GM18499 (cell line): ENCODE data around the gene FBXO34.
"Not testable (repeated sequence)": the region's sequence is repeated elsewhere in the genome, so short reads cannot be mapped to it uniquely, and the experiment has no call there.

Experiments used
- ATAC-seq: cut with Tn5 transposase; IDR thresholded peaks from one replicate; pipeline ENCODE4 v1.9.1; 2021; ENCODE audit warnings: moderate number of reproducible peaks; ENCODE audit not compliant: insufficient read depth, unreplicated experiment

The FBXO34 gene

DNA sequence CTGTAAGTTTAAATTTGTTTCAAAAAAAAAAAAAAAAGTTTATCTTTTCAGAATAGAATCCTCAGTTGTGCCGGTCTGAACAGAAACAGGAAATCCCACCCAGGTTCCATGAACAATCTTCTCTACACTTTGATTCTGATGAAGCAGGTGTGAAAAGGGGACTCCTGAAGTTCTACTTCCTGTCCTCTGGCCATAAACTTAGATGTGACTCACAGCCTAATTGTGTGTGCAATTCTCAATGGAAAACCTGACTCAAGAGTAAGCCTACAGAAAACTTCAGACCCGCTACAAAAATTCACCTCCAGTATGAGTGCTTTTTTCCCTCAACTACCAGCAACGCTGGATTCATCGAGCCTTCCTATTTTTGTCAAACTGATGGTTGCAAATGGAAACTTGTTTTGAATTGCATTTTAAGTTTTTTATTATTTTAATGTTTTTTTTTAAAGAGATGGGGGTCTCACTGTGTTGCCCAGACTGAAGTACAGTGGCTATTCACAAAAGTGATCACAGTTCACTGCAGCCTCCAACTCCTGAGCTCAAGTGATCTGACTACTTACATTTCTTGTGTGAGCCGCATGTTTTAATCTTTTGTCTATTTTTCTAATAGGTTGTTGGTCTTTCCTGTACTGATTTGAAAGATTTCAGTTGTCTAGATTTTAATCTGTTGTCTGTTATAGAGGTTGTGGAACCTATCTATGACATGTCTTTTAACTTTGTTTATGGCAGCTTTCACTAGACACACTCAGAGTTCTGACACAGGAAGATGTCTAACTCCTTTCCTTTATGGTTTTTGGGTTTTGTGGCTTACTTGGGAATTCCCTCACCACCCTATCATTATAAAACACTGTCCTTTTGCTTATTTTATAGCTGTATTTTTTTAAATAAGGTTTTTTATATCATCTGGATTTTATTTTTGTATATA, 102.8 kb downstream of the FBXO34 start:
- no peak for ATAC-seq

- ATAC-seq, result no peak
These were observed 103.5 kb downstream of the FBXO34 start for GRCh38 chr14:55374771-55375170.

GRCh38 chr14:55377236-55377635, 106.0 kb downstream of the FBXO34 start:
- no peak for ATAC-seq

- ATAC-seq, result no peak
These were observed 109.8 kb downstream of the FBXO34 start for GRCh38 chr14:55381040-55381439.

DNA sequence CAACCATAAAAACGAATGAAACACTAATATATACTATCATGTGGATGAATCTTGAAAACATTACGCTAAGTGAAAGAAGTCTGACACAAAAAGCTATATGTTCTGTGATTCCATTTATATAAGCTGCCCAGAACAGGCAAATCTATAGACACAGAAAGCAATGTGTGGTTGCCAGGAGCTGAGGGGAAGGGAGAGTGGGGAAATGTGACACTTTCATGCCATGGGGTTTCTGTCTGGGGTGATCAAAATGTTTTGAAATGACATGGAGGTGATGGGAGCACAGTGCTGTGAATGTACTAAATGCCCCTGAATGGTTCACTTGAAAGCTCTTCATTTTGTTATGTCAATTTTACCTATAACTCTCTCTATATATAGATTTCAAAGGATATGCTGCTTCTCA, 110.3 kb downstream of the FBXO34 start:
- no peak for ATAC-seq

GRCh38 chr14:55382483-55382882, 111.3 kb downstream of the FBXO34 start:
- no peak for ATAC-seq

DNA sequence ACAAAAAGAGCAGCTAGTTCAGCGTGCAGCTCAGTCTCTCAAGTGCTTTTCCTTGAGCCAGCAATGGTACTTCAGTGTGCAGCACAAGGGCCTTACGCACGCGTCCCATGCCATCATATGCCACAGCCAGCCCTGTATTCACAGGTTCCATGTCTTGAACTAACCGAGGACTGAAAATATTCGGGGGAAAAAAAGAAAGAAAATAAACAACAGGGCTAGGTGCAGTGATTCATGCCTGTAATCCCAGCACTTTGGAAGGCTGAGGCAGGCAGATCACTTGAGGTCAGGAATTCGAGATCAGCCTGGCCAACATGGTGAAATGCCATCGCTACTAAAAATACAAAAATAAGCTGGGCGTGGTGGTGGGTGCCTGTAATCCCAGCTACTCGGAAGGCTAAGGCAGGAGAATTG, 111.8 kb downstream of the FBXO34 start:
- ATAC-seq, result not testable (repeated sequence)

DNA sequence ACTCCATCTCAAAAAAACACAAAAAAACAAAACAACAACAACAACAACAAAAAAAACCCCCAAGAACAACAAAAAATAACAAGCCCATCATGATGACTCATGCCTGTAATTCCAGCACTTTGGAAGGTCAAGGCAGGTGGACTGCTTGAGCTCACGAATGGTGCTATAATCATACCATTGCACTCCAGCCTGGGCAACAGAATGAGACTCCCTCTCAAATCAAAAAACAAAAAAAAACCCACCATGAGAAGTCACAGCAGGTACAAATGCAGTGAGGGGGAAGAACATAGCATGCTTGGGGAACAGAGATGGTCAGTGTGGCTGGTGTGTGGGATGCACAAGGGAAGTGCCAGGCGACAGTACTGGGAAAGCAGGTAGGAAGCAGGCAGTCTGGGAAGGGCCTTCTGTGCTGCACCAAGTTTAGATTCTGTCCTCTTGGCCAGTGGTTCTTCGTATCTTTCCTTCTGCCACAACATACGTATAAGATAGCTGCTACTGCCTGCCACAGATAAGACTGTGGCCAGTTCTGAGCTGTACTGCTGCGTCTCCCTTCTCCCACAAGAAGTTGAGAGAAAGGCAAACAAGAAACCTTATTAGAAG, 112.4 kb downstream of the FBXO34 start:
- no peak for ATAC-seq

- no peak for ATAC-seq
These were observed 113.3 kb downstream of the FBXO34 start for GRCh38 chr14:55384536-55384935.

DNA sequence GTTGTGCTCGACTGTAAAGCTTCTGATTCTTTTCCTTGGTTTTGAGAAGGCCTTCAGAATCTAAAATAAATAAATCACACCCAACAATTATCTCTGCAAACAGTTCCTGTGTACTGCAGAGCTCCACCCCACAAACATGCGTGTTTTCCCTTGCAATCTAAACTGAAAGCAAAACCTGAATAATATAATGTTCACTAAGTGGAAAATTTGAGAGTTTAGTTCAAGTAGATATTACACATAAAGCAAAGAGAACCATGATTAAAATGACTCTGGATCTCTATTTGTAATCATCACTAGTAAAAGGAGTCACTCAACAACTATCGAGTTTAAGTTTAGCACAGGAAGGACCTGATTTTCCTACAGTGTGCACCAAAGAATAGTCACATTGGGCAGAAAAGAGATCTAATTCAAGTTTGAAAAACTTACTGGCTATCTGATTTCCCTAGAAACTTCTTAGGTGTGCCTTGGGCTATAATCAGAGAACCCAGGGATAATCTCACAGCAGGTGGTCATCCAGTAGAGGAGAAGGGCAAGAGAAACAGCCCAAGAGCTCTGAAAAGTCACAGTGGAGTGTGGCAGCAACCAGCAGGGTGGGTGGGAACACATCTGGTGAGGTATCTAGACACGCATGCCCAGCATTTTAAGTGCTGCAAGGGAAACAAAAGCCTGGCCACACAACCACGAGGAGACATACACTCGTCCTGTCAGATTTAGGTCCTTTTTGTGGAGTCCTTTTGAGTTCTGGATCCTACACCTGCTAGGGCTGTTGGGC, 115.0 kb downstream of the FBXO34 start:
- no peak for ATAC-seq

GRCh38 chr14:55387121-55387520, 115.9 kb downstream of the FBXO34 start:
- no peak for ATAC-seq

- ATAC-seq, result no peak
These were observed 116.9 kb downstream of the FBXO34 start for GRCh38 chr14:55388160-55388559.

GRCh38 chr14:55389330-55389729, 118.1 kb downstream of the FBXO34 start:
- no peak for ATAC-seq

DNA sequence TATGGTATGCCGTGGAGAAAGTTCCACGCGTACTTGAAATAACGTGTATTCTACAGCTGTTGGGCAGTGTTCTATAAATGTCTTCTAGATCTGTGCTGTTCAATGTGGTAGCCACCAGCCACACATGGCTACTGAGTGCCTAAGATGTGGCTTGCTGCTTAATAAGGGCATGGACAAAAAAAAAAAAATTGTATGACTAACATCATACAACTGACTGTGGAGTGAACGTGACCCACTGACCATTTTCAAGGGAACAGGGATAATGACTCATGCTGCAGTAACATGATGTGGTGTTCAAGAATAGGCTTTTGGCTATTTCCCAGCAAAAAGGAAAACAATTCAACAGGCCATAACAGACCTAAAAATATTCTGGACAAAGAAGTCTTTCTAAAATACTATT, 127.5 kb downstream of the FBXO34 start:
- ATAC-seq, result no peak

- ATAC-seq, result no peak
These were observed 128.0 kb downstream of the FBXO34 start for GRCh38 chr14:55399183-55399582.

DNA sequence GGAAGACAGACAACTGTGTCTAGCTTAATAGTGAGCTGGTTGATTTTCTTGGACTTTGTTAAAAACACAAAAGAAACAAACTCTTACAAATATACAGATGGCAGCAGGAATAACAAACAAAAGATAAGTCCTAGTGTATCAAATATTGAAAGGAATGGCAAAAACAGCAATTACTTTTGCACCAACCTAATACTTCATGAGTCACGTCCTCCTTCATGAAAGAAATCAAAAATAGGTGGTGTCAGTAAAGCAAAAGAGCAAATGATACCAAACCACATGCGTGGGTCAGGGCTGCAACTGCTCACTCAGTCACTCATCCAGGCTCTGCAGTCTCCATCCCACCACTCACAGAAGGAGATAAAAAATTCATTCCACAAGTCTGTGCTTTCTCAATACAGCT, 128.6 kb downstream of the FBXO34 start:
- no peak for ATAC-seq

- ATAC-seq, result no peak
These were observed 130.5 kb downstream of the FBXO34 start for GRCh38 chr14:55401751-55402150.
